ENCODE data around the gene SLC7A4. TPM values are rescaled to one million over a fixed set of nuclear protein-coding genes. Genes with fewer than 3 reads are reported as not detected.

Gene SLC7A4
- total RNA-seq, 1 experiment from 2014 or later, result not detected

GRCh38 chr22:20982563-20982882 lies 49.8 kb downstream of the SLC7A4 start:
- Histone ChIP-seq H3K9me3 (ENCODE audit: control insufficient read depth in 1 of 2, insufficient read depth in 1 of 2, low read depth in 1 of 2, low read length in 2 of 2) (peaks cover 4 to 10% of the 10 kb centered on the region in 2 experiments; a peak in 1 of 4 replicates), H3K36me3 (ENCODE audit: control insufficient read depth in 1 of 2, insufficient read depth in 2 of 2, low read length in 2 of 2) (peaks cover 4 to 9% of the 10 kb centered on the region in 2 experiments; a peak in 1 of 4 replicates), H4K20me1 (ENCODE audit: insufficient read depth) (no peaks in the 10 kb centered on the region), H3K9ac (ENCODE audit: low read length) (peak overlapping the region; percentile 93), H3K9me2 (ENCODE audit: insufficient read depth) (no peaks in the 10 kb centered on the region), H3K27me3 (ENCODE audit: insufficient read depth, low read length) (no peaks in the 10 kb centered on the region), H3K79me2 (ENCODE audit: insufficient read depth, low read length) (peaks cover 24% of the 10 kb centered on the region), H3K4me2 (ENCODE audit: low read length) (peak overlapping the region; percentile 99), H3K4me1 (ENCODE audit: control insufficient read depth in 1 of 2, insufficient read depth in 2 of 2, low read length in 2 of 2) (peaks cover 6 to 18% of the 10 kb centered on the region in 2 experiments; a peak in 2 of 4 replicates), H3K27ac (ENCODE audit: low read depth, low read length) (peak overlapping the region; percentile 80), H2AFZ (ENCODE audit: low read depth, low read length, poor library complexity, severe bottlenecking) (no peak overlapping the region), H3K4me3 (replicated peaks in 1 of 2; ENCODE audit: low read depth in 1 of 2, low read length in 2 of 2) (peak overlapping the region; percentile 77 to 89)
- ATAC-seq, result peak; percentile 39
- TF ChIP-seq CBX3 (IDR thresholded peaks at IDR 0.05; ENCODE audit: low read depth) (no peak), ATF3 (IDR thresholded peaks at IDR 0.05) (no peak), REST (IDR thresholded peaks at IDR 0.05; ENCODE audit: low read depth) (no peak), SIN3A (IDR thresholded peaks at IDR 0.05; ENCODE audit: low read depth) (no peak), ZNF274 (IDR thresholded peaks at IDR 0.05; ENCODE audit: low read depth, low read length) (no peak), EZH2 (IDR thresholded peaks at IDR 0.05) (no peak), YY1 (IDR thresholded peaks at IDR 0.05; ENCODE audit: extremely low read depth, insufficient replicate concordance, low read depth, low read length) (no peak), CTCF (IDR thresholded peaks at IDR 0.05 in 2 of 3, conservative IDR thresholded peaks at IDR 0.05 in 1 of 3; ENCODE audit: borderline replicate concordance in 1 of 3, insufficient read depth in 1 of 3, low read depth in 2 of 3, low read length in 2 of 3) (no peak), CEBPB (IDR thresholded peaks at IDR 0.05; ENCODE audit: low read depth) (no peak), EGR1 (IDR thresholded peaks at IDR 0.05; ENCODE audit: low read depth) (no peak), MAX (IDR thresholded peaks at IDR 0.05) (no peak), JUND (IDR thresholded peaks at IDR 0.05) (no peak), ZBTB33 (IDR thresholded peaks at IDR 0.05; ENCODE audit: extremely low read depth, insufficient replicate concordance, low read length) (no peak), FOSL1 (IDR thresholded peaks at IDR 0.05; ENCODE audit: low read depth) (no peak), SRF (IDR thresholded peaks at IDR 0.05; ENCODE audit: low read depth) (no peak), TCF7L2 (IDR thresholded peaks at IDR 0.05; ENCODE audit: borderline replicate concordance, extremely low read depth, insufficient read depth, insufficient read length) (no peak), ELF1 (IDR thresholded peaks at IDR 0.05; ENCODE audit: borderline replicate concordance, low read depth) (no peak), POLR2A (IDR thresholded peaks at IDR 0.05; ENCODE audit: borderline replicate concordance, extremely low read depth, insufficient read depth, insufficient read length) (no peak), ZFX (IDR thresholded peaks at IDR 0.05) (no peak)
- intact Hi-C loops (cut with micrococcal nuclease), result loop anchor here (2.0 to 5.0 kb wide), 2 partner anchors 20 to 180 kb away; partner anchors contain the start of gene THAP7
- CTCF ChIA-PET, result interaction anchor here (0.6 to 1.5 kb wide), 9 partner anchors 10 to 660 kb away, joined by 3 to 7 read pairs (median 4); no protein-coding TSS in a partner anchor
- RAD21 ChIA-PET (ENCODE audit: low non-redundant PET in 1 of 2, low total read pairs in 2 of 2, uncharacterized antibody in 2 of 2, unreplicated experiment in 2 of 2), result interaction anchor here in 1 of 2 experiments (0.5 kb wide), 1 partner anchor 167 kb away, joined by 5 read pairs; no protein-coding TSS in a partner anchor
- no peak for DNase-seq (ENCODE audit: low read depth, low spot score)
- POLR2A ChIA-PET, result interaction anchor here (0.9 to 1.6 kb wide), 7 partner anchors 8 to 97 kb away, joined by 3 to 21 read pairs (median 5); no protein-coding TSS in a partner anchor
- TSS peak; percentile 50 for BruUV-seq (replicated peaks)
